SK-MEL-5 (cell line): ENCODE measurements around the gene TES. TPM values are rescaled to one million over a fixed set of nuclear protein-coding genes. Genes with fewer than 3 reads are reported as not detected.

ENCODE experiments used
- DNase-seq: peaks from one replicate; pipeline ENCODE4 v3.0.0-alpha.2; 2016; ENCODE audit warnings: low read depth, low spot score
- in situ Hi-C: cut with HindIII; loops from 2 replicates; pipeline ENCODE4 v1.10.0; 2016; ENCODE audit warnings: low sequenced_read_pairs, high pct_unique_total_duplicates, low pct_unique_long_range_greater_than_20kb
- total RNA-seq: library from RNA; depleted of rRNA; stranded (reverse); fragments of >200 nt; shearing (Covaris generic); gene quantifications from 2 replicates; pipeline ENCODE4 v1.2.3, GENCODE V29; 2014

The TES gene
- total RNA-seq, 1 experiment from 2014 or later: 40.5 TPM

DNA sequence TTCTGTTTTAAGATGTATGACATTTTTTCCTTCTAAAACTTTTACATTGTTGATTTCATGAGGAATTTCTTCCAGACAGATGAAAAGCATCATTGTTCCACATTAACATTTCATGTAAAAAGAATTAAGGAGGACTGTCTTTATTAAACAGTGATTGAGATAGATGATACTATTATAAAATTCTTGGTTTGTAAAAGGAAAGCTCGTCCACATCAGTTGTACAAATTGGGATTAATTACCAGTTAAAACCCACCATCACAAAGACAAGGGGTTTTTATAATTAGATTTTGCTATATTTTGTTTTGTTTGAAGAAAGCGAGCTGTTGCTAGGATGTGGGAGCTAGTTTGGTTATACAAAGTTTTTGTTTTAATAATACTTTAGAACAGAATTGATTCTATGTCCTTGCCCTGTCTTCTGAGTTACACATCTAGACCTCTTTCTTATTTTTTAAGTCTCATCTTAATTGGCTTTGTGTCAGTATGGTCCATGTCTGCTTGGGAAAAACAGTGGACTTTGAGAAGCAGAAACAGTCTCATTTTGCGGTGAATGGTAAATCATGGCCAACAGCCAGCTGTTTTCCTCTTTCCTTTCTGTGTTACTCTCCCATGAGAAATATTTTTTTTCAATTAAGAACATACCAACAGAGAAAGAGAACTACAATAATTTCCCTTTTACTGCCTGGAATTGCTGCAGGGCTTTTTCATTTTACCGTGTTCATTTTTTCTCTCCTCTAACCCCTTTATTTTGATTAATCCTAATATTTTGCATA lies 3.2 kb downstream of the TES start:
- in situ Hi-C loops: no loop called here
- no peak for DNase-seq

DNA sequence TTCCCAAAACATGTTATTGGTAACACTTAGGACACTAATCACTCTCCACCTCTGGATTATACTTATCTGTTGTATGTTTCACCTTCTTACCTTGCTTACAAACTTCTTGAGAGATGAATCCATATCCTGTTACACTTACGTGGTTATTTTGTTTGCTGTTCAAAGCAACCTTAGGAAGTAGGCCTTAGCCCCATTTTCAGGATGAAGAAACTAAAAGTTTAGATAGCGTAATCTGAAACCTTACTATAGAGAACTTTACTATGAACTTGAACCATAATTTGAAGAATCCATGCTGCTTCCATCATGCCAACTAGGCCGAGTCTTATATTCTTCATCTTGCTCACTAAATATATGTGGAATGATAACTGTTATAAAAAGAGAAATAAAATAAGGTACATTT lies 4.6 kb downstream of the TES start:
- no peak for DNase-seq
- in situ Hi-C loops: no loop called here

GRCh38 chr7:116215551-116215950 lies 5.2 kb downstream of the TES start:
- in situ Hi-C loops: no loop called here
- DNase-seq: no peak

DNA sequence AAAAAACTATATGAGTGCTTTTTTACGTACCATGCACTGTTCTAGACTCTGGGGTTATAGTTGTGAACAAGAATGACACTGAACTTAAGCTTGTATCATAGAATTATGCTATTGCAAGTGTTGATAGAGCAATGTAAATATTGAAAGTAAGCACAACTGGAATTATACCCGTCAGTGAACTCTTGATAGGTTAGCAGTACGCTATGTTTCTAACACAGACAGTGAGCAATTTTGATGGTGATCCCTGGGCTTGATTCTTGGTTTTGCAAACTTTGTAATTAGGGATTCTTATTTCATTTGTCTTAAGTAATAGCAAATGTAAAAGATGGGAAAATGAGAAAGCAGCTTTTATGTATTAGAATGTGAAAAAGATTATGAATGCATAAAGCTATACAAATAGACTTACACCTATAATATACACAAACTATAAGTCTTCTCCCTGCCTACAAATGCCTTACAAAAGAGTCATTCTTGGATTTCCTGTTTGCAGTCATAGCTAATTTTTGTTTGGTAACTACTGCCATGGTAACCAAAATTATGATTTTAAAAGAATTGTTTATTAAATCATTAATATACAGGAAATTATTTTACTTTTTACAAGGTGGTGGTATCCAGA lies 6.7 kb downstream of the TES start:
- in situ Hi-C loops: no loop called here
- peak; percentile 32 for DNase-seq

GRCh38 chr7:116218051-116218645 lies 7.8 kb downstream of the TES start:
- peak; percentile 65 for DNase-seq
- in situ Hi-C loops: no loop called here

DNA sequence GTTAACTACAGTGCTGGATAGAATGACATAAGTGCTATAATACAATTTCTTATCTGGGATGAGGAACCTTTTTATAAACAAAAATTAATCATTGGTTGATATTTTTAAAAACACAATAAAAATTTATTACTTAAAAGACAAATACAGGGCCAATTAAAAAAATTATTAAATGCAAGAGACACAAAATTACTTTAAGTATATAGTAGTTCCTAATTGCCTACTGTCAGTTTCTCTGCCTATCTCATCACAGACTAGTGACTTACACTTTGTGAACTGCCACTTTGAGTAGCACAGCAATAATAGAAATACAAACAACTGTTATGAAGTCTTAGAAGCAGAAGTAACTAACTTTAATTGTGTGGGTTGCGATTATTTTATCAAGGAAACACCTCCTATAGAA lies 8.4 kb downstream of the TES start:
- DNase-seq: no peak

DNA sequence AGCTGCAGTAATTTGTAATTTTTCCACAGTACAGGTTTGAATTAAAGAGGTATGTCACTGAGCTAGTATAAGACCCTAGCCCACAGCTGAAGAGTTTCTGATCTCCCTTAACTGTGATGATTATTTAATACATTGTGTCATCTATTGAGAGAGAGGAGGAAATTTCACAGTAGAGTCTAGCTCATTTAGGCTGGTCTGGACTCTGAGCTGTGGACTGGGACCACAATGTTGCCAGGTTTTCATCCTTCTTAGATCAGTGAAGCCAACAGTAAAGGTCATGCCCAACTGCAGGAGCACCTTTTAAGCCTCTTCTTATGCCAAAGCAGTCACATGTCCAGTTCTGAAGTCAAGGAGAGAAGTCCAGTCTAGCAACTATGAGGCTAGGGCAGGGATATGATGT lies 8.9 kb downstream of the TES start:
- in situ Hi-C loops: no loop called here
- DNase-seq: no peak

More for the DNA sequence above, 8.4 kb downstream of the TES start:
- in situ Hi-C loops: no loop called here

DNA sequence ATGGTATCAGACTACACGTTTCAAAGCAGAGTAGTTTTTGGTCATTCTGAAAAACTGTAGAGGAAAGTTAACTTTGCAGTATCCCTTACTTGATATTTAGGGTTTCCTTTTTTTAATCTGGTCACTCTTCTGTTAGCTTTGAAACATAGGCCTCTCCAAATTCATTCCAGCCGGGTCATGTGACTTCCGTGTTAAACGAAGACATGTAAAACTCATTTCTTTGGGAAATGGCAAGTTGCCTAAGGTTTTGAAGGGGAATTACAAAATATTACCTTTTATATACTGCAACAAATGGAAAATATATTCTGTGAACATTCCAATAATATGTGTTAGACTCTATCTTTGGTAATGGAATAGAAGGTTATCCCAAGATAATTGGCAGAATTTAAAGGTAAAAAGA lies 9.5 kb downstream of the TES start:
- DNase-seq: no peak
- in situ Hi-C loops: no loop called here

- in situ Hi-C loops: no loop called here
- no peak for DNase-seq
These were observed 12.2 kb downstream of the TES start for GRCh38 chr7:116222501-116222900.

DNA sequence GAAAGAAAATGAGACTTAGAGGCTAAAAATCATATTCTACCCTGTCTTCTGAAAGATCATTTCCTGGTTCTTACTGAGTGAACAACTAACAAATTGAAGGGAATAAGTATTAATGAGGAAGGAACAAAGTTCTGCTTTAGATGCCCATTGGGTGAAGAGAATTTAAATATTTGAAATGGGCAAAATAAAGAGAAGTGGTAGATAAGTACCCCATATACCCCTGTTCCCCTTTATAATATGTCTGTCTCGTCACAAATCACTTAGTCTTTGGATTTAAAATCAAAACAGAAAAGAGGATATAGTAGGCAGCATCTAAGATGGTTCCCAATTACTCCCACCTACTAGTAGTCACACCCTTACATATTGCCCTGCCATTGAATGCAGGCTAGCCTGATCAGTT lies 13.2 kb downstream of the TES start:
- no peak for DNase-seq

GRCh38 chr7:116224492-116225098 lies 14.3 kb downstream of the TES start:
- in situ Hi-C loops: no loop called here

More for the DNA sequence above, 13.2 kb downstream of the TES start:
- in situ Hi-C loops: no loop called here

DNA sequence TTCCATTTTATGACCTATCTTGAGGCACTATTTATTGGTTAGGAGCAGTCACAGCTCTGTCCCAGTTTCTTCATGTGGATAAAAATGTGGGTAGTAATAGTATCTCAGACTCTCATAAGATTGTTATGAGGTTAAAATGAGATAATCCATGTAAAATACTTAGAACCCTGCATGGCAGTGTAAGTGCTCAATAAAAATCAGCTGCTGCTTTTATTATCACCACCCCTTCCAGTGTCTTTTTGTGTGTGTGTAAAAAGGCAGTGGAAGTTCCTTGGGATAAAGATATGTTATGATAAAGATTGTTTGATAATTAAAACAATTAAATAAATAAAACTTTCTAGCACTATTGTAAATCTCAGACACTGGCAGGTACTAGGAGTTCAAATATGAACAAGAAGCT lies 15.5 kb downstream of the TES start:
- in situ Hi-C loops: no loop called here
- DNase-seq: no peak

More at GRCh38 chr7:116224492-116225098, 14.3 kb downstream of the TES start:
- DNase-seq: no peak

GRCh38 chr7:116226664-116227063 lies 16.3 kb downstream of the TES start:
- in situ Hi-C loops: no loop called here
- no peak for DNase-seq

- no peak for DNase-seq
- in situ Hi-C loops: no loop called here
These were observed 17.4 kb downstream of the TES start for GRCh38 chr7:116227678-116228239.

- in situ Hi-C loops: no loop called here
- no peak for DNase-seq
These were observed 17.9 kb downstream of the TES start for GRCh38 chr7:116228241-116228640.

GRCh38 chr7:116229366-116229765 lies 19.0 kb downstream of the TES start:
- in situ Hi-C loops: no loop called here

DNA sequence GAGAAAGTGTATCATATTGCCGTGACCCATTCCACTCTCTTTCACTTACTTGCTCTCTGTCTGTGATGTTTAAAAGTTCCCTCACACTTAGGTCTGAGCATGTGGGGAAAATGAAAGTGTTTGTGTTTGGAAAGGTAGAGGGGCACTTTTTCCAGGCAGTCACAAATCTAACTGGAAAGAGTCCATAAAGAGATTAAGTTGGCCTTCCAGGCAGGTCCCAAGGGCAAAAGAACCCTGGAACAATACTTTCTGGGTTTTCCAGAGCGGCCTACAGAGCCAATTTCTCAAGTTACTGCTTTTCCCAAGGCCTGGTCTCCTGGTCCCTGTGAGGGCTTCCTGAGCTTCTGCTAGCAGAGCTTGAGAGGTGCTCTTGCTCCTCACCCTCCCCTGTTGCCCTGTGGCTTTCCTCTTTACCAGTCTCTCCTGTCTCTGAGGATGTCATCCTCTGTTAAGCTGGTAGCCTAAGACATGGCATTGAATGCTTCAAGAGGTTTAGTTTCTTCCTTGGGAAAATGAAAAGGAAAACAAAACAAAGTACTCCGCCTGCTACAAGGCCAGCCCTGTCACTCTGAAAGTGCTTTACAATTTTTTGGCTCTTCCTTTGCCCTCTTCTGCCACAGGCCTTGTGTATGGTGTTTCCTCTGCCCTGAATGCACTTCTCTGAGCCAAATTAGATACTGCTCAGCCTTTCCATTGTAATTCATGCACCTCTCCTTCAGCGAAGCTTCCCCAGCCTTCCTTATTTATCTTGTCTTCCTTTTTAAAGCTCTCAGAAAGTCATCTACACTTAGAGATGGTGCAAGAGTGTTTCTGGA lies 20.1 kb downstream of the TES start:
- no peak for DNase-seq

More at GRCh38 chr7:116229366-116229765, 19.0 kb downstream of the TES start:
- no peak for DNase-seq

More for the DNA sequence above, 20.1 kb downstream of the TES start:
- in situ Hi-C loops: no loop called here
